ENCODE measurements around the gene RPE65. TPM values are rescaled to one million over a fixed set of nuclear protein-coding genes. Genes with fewer than 3 reads are reported as not detected.

Gene RPE65
- total and polyA plus RNA-seq, 2 donors (not counting 3 experiments of a cell fraction or from before 2014, with no cell fraction given): not detected

GRCh38 chr1:68409426-68409825 lies 40.3 kb downstream of the RPE65 start:
- DNase-seq (ENCODE audit: low read depth, low spot score) (no peak), FAIRE-seq (no peak)
- no peak overlapping the region for H3K9ac ChIP-seq (replicated peaks; ENCODE audit: extremely low read depth, insufficient read depth, low read length)
- no peak for TF ChIP-seq MAX (IDR thresholded peaks at IDR 0.05; ENCODE audit: insufficient read depth, insufficient read length)
- TF ChIP-seq, protein P1, sequence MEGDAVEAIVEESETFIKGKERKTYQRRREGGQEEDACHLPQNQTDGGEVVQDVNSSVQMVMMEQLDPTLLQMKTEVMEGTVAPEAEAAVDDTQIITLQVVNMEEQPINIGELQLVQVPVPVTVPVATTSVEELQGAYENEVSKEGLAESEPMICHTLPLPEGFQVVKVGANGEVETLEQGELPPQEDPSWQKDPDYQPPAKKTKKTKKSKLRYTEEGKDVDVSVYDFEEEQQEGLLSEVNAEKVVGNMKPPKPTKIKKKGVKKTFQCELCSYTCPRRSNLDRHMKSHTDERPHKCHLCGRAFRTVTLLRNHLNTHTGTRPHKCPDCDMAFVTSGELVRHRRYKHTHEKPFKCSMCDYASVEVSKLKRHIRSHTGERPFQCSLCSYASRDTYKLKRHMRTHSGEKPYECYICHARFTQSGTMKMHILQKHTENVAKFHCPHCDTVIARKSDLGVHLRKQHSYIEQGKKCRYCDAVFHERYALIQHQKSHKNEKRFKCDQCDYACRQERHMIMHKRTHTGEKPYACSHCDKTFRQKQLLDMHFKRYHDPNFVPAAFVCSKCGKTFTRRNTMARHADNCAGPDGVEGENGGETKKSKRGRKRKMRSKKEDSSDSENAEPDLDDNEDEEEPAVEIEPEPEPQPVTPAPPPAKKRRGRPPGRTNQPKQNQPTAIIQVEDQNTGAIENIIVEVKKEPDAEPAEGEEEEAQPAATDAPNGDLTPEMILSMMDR (IDR thresholded peaks at IDR 0.05; ENCODE audit: extremely low read depth in 1 of 2, insufficient read depth in 1 of 2, low read depth in 1 of 2, low read length in 2 of 2): no peak
- TF ChIP-seq JUN (IDR thresholded peaks at IDR 0.05; ENCODE audit: borderline replicate concordance, insufficient read depth, insufficient read length, low read depth): no peak
- TF ChIP-seq GATA2 (IDR thresholded peaks at IDR 0.05; ENCODE audit: insufficient read depth, insufficient read length, low read depth, low read length): no peak
- TF ChIP-seq MYC (IDR thresholded peaks at IDR 0.05; ENCODE audit: low read depth, low read length): no peak
- no peak for TF ChIP-seq EZH2 (IDR thresholded peaks at IDR 0.05; ENCODE audit: borderline replicate concordance, low read depth, low read length, severe bottlenecking)
- no peak for TF ChIP-seq POLR2AphosphoS5 (IDR thresholded peaks at IDR 0.05; ENCODE audit: insufficient read depth, low read depth, low read length)
- TF ChIP-seq FOS (IDR thresholded peaks at IDR 0.05; ENCODE audit: borderline replicate concordance, insufficient read depth, low read length): no peak
- no peak for TF ChIP-seq POLR2A (IDR thresholded peaks at IDR 0.05; ENCODE audit: low read depth, low read length)
- no peak overlapping the region for H3K27ac ChIP-seq (ENCODE audit: insufficient read depth, low read depth, low read length)
- dilution Hi-C loops (cut with MboI; ENCODE audit: extremely low pct_ligation_motif_present, low sequenced_read_pairs): no loop called here
- H3K9me1 ChIP-seq (replicated peaks; ENCODE audit: control insufficient read depth, extremely low read depth, insufficient read depth, low read length): no peaks in the 10 kb centered on the region
- no peaks in the 10 kb centered on the region for H3K4me1 ChIP-seq (ENCODE audit: control insufficient read depth, extremely low read depth, insufficient read depth, low read length)
- no peak overlapping the region for H3K4me2 ChIP-seq (ENCODE audit: insufficient read depth, low read length)
- intact Hi-C loops (cut with micrococcal nuclease): no loop called here
- CTCF ChIA-PET: no interaction called here
- BruUV-seq (replicated peaks): no TSS peak
- H3K9me3 ChIP-seq (replicated peaks; ENCODE audit: control insufficient read depth, insufficient read depth, low read length): no peaks in the 10 kb centered on the region
- H3K36me3 ChIP-seq (ENCODE audit: control insufficient read depth in 2 of 2, extremely low read depth in 1 of 2, insufficient read depth in 2 of 2, low read length in 2 of 2): no peaks in the 10 kb centered on the region
- H4K20me1 ChIP-seq (replicated peaks; ENCODE audit: control insufficient read depth, extremely low read depth, insufficient read depth, low read length): no peaks in the 10 kb centered on the region
- POLR2A ChIA-PET: no interaction called here
- no peak overlapping the region for H3K4me3 ChIP-seq (replicated peaks in 1 of 3; ENCODE audit: insufficient read depth in 1 of 3, low read depth in 1 of 3, low read length in 3 of 3)
- H3K79me2 ChIP-seq (ENCODE audit: control insufficient read depth, insufficient read depth, low read length): no peaks in the 10 kb centered on the region
- H2AFZ ChIP-seq (ENCODE audit: low read depth, low read length): no peak overlapping the region
- peaks cover 3 to 5% of the 10 kb centered on the region in 2 experiments for H3K27me3 ChIP-seq (ENCODE audit: control insufficient read depth in 2 of 2, insufficient read depth in 2 of 2, low read length in 2 of 2)
